Stimulated activated CD8-positive, alpha-beta memory T cell treated with anti-CD3 and anti-CD28 coated beads, Interleukin-7, amount 100 ng/mL, for 24 hours (primary cell): ENCODE measurements around the gene METTL25B.

Experiments used
- DNase-seq: peaks from one replicate; pipeline ENCODE4 v3.0.0-alpha.2; 2020; ENCODE audit warnings: low read depth

The METTL25B gene

DNA sequence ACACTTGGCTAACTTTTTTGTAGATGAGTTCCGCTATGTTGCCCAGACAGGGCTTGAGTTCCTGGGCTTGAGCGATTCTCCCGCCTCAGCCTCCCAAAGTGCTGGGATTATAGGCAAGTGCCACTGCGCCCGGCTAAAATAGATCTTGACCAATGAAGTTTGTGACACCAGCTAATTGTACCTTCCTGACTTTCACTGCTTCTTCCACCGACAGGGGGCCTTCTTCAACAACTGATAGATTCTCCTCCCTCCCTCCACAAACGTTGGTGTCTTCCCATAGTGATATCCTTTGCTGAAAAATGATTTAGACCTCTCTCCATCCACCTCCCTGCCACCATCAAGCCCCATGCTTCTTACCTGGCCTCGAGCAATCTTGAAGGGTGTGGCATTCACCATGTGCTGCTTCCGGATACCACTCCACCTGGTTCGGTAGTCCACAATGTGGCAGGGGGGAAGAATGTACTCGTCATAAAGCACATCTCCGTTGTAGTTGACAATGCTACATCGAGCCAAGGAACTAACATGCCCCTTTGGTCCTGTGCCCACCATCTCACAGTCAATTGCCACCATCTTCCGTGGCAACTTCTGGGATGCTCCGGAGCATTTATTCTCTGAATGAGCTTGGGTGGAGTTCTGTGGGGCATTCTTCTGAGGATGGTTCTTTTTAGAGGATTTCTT is 1.6 kb upstream of the METTL25B start:
- no peak for DNase-seq

DNA sequence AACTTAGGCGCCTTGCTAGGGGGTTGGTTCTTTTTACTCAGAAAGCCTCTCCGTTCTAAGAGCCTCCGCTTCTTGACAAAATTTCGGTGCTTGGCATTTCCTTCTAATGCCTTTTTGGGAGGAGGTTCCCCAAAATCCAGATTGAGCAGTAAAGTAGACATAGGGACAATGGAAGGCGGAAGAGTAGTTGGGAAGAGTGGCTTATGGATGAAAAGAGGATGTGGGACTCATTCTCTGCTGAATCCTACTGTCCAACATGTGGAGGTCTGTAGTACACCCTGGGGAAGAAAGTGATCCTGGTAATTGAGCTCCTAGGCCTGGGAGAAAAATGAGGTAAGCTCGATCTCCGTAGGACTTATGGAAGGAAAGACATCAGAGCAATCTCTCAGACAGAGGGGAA is 777 bp upstream of the METTL25B start:
- DNase-seq: no peak

GRCh38 chr1:156728599-156729462 is 562 bp downstream of the METTL25B start, which contains the start of gene ISG20L2:
TSS of gene ISG20L2 (minus strand) at chr1:156728766. CDS start at chr1:156727652, 1,114 bp downstream.
- peak; percentile 90 for DNase-seq

- DNase-seq: no peak
These were observed 5.8 kb downstream of the METTL25B start for GRCh38 chr1:156733989-156734584.

DNA sequence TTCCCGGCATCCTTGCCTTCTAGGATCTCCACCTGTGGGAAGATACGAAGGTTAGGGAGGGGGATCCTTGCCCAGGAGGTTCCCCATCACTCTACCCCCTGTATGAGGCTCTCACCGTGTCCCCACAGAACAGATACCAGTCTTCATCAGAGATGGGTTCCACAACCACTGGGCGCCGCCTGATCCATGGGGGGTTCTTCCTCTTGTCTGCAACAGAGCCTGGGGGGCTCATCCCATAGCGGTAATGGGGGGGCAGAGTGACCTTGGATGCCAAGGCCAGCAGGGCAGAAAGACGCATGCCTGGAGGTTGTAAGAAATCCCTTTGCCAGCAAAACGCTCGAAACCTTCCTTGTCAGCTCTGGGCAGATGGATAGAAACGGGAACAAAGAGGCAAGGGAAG is 10.1 kb downstream of the METTL25B start:
- no peak for DNase-seq

- no peak for DNase-seq
These were observed 10.6 kb downstream of the METTL25B start for GRCh38 chr1:156738916-156739315.

DNA sequence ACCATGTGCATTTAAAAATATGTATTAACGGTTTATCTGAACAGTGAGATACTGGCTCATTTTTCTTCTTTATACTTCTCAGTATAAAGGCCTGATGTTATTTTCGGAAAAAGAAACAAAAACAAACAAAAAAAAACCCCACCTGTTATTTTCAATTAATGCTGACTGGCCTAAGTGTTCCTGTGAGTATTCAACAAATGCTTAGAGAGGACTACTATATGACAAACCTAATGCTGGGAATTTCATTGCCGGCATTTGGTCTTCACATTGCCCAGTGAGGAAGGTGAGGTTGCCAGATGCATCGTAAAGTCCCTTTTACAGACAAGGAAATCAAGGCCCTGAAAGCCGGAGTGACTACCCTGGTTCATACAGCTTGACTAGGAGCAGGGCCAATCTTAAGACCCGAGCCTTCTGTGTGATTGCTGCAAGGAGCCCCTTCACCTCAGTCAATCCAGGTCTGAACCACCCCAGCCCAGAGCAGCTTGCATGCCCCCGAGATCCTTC is 12.0 kb downstream of the METTL25B start:
- DNase-seq: no peak

GRCh38 chr1:156740741-156741480 is 12.6 kb downstream of the METTL25B start, which contains the start of gene MRPL24:
TSS of gene MRPL24 (minus strand) at chr1:156741088. CDS start at chr1:156738704, 2,384 bp downstream.
- DNase-seq: peak; percentile 92

DNA sequence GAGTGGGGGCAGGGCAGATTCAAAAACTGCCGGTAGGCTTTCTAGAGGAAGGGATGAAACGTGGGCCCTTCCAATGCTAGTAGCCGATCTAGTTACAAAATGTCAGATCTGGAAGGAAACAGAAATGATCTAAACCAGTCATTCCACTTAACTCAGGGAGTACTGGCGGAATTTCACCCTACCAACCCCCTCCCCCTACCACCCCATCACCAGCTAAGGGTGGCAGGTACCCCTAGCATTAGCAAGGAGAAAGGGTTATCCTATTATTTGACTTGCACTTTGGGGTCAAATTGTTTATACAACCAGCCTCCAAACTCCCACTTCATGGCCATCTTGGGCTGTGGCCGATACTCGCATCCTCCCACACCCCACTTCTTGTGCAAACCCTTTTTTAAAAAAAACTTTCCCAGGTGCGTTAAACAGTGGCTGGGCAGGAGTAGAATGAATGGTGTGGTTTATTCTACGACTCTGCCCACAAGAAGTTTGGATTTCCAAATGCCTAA is 13.3 kb downstream of the METTL25B start:
- DNase-seq: no peak

GRCh38 chr1:156742017-156742416 is 13.7 kb downstream of the METTL25B start:
- no peak for DNase-seq

DNA sequence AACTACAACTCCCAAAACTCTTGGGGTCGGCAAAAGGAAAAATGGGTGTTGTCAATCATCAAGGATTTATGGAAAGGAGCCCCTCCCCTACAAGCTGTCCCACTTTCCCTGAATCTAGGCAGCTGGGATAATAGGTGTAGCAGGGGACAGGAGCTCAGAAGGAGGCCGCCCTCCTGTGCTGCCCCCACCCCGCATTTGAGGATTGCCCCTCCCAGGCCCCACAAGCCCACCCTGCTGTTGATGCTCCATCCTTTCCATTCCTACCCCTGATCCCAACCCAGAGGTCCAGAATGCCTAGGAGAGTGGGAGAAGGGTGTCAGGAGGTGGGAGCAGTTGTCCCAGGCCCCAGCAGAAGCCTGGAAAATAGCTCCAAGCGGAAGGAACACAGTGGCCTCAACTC is 14.5 kb downstream of the METTL25B start:
- no peak for DNase-seq

DNA sequence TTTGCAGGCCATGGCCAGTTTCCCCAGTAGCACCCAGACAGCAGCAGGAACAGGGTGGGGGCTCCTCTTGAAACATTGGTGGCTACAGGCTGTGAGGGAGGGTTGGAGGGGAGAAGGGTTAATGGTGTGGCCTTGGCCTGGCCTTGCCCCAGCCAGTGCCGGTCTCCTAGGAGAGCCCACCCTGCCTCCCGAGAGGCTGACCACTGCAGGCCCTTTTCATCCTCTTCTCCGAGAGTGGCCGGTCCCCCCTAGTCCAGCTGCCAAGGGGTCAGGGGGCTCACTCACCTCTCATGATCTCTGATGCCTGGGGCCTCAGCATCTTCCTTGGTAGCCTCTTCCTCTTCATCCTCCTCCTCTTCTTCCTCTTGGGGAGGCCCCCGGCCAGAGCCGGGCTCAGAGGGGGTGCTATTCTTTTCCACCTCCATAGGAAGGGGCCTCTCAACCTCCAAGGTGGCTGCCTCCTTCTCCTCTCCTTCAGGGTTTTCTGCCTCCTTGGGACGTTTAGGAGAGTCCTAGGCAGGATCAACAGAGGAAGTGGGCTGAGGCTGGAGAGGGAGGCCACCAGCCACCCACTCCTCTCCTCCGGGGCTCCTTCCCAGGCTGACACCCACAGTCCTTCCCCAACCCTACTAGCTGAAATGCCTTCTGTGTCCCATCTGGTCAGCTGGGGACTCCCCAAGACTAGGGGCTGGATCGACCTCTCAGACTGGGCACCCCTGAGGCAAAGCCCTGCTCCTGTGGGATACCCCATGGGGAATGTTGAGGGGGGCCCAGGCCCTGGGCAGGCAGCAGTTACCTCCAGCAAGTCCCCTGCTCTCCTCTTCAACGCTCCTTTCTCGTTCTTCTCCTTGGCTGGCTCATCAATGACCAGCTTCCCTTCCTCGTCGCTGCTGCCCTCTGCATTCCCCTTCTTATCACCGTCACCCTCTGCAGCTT is 15.4 kb downstream of the METTL25B start:
- DNase-seq: no peak

GRCh38 chr1:156744344-156744743 is 16.1 kb downstream of the METTL25B start:
- DNase-seq: no peak

DNA sequence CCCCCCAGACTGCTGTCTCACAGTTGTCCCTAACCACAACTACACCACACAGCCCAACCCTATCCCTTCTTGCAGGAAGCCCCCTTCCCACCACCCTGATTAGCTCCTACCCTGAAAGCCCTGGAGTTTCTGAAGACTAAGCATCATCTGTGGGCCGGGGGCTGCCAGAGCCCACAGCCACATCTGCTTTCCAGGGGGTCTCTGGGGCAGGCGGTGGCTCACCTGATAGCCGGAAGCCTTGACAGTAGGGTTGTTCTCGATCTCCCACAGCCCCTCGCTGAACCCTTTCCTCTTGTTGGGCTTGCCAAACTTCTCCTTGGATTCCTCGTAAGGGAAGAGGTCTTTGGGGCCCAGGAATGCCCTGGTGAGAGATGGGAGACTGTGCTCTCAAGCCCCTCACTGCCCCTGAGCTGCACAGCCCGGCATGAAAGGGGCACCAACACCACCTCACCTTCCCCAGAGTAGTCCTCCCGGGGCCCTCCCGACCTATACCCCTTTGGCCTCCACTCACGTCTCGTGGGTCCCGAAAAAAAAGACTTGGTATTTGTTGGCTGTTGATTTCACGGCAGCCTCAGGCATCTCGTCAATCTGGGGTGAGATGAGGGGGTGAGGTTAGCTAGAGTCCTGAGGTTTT is 16.6 kb downstream of the METTL25B start:
- DNase-seq: no peak

GRCh38 chr1:156745881-156746280 is 17.6 kb downstream of the METTL25B start:
- DNase-seq: no peak

- DNase-seq: no peak
These were observed 18.1 kb downstream of the METTL25B start for GRCh38 chr1:156746406-156746727.

GRCh38 chr1:156746728-156747631 is 18.7 kb downstream of the METTL25B start:
- DNase-seq: no peak

DNA sequence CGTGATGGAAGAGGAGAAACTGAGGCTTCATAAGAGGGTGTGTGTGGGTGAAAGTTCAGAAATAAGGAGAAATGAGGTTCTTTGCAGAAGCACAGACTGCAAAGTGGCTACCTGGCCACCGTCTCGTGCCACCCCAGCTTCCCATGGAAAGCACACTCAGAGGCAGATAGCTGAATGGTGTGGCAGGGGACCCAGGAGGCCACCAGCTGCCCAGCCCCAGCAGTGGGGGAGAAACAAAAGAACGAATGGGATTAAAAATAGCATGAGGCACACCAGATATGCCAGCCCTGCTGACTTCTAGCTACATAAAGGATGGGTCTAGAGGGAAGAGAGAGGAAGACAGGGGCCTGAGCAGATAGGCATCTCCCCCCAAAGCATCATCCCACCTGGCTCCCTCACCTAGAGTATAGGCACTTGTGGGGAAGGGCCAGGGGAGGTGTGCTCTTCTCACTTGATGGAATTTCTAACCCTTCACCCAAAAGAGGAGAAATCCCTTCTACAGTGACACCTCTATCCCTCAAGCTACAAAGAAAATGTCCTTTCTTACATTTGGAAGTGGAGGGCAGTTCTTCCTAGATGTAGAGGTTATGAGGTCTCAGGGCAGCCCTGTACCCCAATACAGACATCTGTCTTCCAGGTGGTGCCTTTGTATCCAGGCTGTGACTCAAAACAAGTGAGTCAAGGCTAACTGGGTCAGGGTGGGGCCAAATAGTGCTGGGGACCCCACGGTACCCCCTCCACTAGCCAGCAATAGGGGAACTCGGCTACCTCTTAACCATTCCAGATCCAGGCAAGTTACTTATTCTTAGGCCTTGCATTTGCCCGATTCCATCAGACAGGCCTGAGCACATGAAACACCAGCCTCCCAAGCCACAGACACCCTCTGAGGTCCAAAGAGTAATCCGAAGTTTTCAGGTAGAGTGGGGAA is 19.7 kb downstream of the METTL25B start:
- DNase-seq: no peak
